KMS-11 (cell line): ENCODE data around the gene MAGI3.

ENCODE experiments used
- H2AFZ ChIP-seq: fragments of 200-600 bp; sonication (generic); 2 replicates; pipeline ENCODE4 v1.6.1; 2016; ENCODE audit warnings: antibody characterized with exemption, mixed run types, low read depth
- H3K27ac ChIP-seq: fragments of 200-600 bp; sonication (generic); 2 replicates; pipeline ENCODE4 v1.6.1; 2016; ENCODE audit warnings: mild to moderate bottlenecking, mixed run types
- H3K27me3 ChIP-seq: fragments of 200-600 bp; sonication (generic); 2 replicates; pipeline ENCODE4 v1.6.1; 2017; ENCODE audit warnings: mild to moderate bottlenecking, low read depth, mixed run types, moderate library complexity; ENCODE audit not compliant: insufficient read depth
- H3K36me3 ChIP-seq: fragments of 200-600 bp; sonication (generic); 2 replicates; pipeline ENCODE4 v1.6.1; 2017; ENCODE audit warnings: mild to moderate bottlenecking, mixed run types; ENCODE audit not compliant: insufficient read depth
- H3K4me1 ChIP-seq: fragments of 200-600 bp; sonication (generic); 2 replicates; pipeline ENCODE4 v1.6.1; 2016; ENCODE audit warnings: mild to moderate bottlenecking, low read depth, mixed run types; ENCODE audit not compliant: poor library complexity, severe bottlenecking
- H3K4me2 ChIP-seq: fragments of 200-600 bp; sonication (generic); 2 replicates; pipeline ENCODE4 v1.7.0; 2016; ENCODE audit warnings: mild to moderate bottlenecking, mixed run types
- H3K4me3 ChIP-seq: fragments of 200-600 bp; sonication (generic); IDR thresholded peaks from 2 replicates; pipeline ENCODE4 v1.6.1; 2017; ENCODE audit warnings: low read depth, low read length, mixed read lengths; ENCODE audit not compliant: insufficient read depth
- H3K79me2 ChIP-seq: fragments of 200-600 bp; sonication (generic); 2 replicates; pipeline ENCODE4 v1.6.1; 2016; ENCODE audit warnings: low read depth, mixed run types; ENCODE audit not compliant: insufficient read depth
- H3K9ac ChIP-seq: fragments of 200-600 bp; sonication (generic); 2 replicates; pipeline ENCODE4 v1.6.1; 2016; ENCODE audit warnings: mild to moderate bottlenecking, mixed run types
- H4K20me1 ChIP-seq: fragments of 200-600 bp; sonication (generic); 2 replicates; pipeline ENCODE4 v1.6.1; 2016; ENCODE audit warnings: mild to moderate bottlenecking, mixed run types; ENCODE audit not compliant: insufficient read depth
- TF ChIP-seq, protein P1 (sequence below): fragments of 200-600 bp; sonication (generic); conservative IDR thresholded peaks from 2 replicates; pipeline ENCODE4 v1.6.1; 2017; ENCODE audit warnings: low read depth, mild to moderate bottlenecking, antibody characterized with exemption, low read length, moderate library complexity, mixed read lengths

The MAGI3 gene

DNA sequence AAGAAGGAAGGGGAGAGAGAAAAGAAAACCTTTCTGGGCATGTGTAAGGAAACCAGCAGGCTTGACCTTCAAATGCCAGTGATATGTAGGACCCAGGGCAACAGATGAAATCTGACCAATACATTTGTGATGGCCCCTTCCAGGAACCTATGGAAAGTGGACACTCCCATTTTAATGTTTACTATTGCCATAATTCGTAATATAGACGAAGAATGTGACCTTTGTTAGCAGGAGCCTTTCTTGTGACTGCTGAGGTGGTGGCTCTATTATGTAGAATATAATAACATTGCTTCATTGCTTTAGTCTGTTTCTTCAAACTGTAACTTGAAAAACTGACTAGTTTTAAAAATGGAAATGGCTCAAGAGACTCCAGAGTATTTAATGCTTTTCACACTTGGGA lies 150.8 kb downstream of the MAGI3 start:
- no peaks in the 10 kb centered on the region for H3K27me3 ChIP-seq
- no peaks in the 10 kb centered on the region for H3K36me3 ChIP-seq
- TF ChIP-seq, protein P1, sequence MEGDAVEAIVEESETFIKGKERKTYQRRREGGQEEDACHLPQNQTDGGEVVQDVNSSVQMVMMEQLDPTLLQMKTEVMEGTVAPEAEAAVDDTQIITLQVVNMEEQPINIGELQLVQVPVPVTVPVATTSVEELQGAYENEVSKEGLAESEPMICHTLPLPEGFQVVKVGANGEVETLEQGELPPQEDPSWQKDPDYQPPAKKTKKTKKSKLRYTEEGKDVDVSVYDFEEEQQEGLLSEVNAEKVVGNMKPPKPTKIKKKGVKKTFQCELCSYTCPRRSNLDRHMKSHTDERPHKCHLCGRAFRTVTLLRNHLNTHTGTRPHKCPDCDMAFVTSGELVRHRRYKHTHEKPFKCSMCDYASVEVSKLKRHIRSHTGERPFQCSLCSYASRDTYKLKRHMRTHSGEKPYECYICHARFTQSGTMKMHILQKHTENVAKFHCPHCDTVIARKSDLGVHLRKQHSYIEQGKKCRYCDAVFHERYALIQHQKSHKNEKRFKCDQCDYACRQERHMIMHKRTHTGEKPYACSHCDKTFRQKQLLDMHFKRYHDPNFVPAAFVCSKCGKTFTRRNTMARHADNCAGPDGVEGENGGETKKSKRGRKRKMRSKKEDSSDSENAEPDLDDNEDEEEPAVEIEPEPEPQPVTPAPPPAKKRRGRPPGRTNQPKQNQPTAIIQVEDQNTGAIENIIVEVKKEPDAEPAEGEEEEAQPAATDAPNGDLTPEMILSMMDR, result no peak
- no peak overlapping the region for H2AFZ ChIP-seq
- peaks cover 7% of the 10 kb centered on the region for H3K4me1 ChIP-seq
- H3K4me3 ChIP-seq, result no peak overlapping the region
- no peak overlapping the region for H3K27ac ChIP-seq
- no peak overlapping the region for H3K9ac ChIP-seq
- no peaks in the 10 kb centered on the region for H4K20me1 ChIP-seq
- H3K4me2 ChIP-seq, result no peak overlapping the region
- H3K79me2 ChIP-seq, result no peaks in the 10 kb centered on the region

GRCh38 chr1:113542221-113542701 lies 151.9 kb downstream of the MAGI3 start:
- Histone ChIP-seq H3K9ac (no peak overlapping the region), H3K79me2 (no peaks in the 10 kb centered on the region), H3K36me3 (no peaks in the 10 kb centered on the region), H3K4me1 (peaks cover 7% of the 10 kb centered on the region), H3K4me2 (no peak overlapping the region), H3K27ac (no peak overlapping the region), H2AFZ (no peak overlapping the region), H3K4me3 (no peak overlapping the region), H4K20me1 (no peaks in the 10 kb centered on the region), H3K27me3 (no peaks in the 10 kb centered on the region)
- TF ChIP-seq, protein P1, result no peak

- H3K27me3 ChIP-seq, result no peaks in the 10 kb centered on the region
- TF ChIP-seq, protein P1, result no peak
- no peak overlapping the region for H2AFZ ChIP-seq
- H4K20me1 ChIP-seq, result no peaks in the 10 kb centered on the region
- peaks cover 7% of the 10 kb centered on the region for H3K4me1 ChIP-seq
- no peak overlapping the region for H3K27ac ChIP-seq
- no peaks in the 10 kb centered on the region for H3K36me3 ChIP-seq
- no peak overlapping the region for H3K4me3 ChIP-seq
- H3K4me2 ChIP-seq, result no peak overlapping the region
- no peak overlapping the region for H3K9ac ChIP-seq
- H3K79me2 ChIP-seq, result no peaks in the 10 kb centered on the region
Measured at GRCh38 chr1:113543110-113543509, 152.8 kb downstream of the MAGI3 start.

DNA sequence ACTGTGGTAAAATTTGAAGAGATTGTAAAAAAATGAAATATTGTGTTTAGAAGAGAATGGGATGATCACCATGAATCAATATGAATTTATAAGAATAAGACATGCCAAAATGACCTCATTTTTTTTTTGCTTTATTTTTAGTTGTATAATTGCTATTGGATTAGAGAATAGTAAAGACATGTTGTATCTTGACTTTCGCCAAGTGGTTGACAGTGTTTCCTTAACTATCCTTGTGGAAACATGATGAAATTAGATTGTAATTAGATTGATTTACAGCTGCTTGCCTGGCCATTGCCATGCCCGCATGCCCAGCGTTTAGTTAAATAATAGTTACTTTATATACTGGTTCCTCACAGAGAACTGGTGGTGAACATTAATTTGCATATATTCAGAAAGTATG lies 154.9 kb downstream of the MAGI3 start:
- Histone ChIP-seq H3K79me2 (no peaks in the 10 kb centered on the region), H3K4me3 (no peak overlapping the region)

More for the DNA sequence above, 154.9 kb downstream of the MAGI3 start:
- no peak overlapping the region for H2AFZ ChIP-seq
- H4K20me1 ChIP-seq, result no peaks in the 10 kb centered on the region
- no peak overlapping the region for H3K9ac ChIP-seq
- TF ChIP-seq, protein P1, result no peak
- peaks cover 5% of the 10 kb centered on the region for H3K4me1 ChIP-seq
- no peak overlapping the region for H3K27ac ChIP-seq
- no peaks in the 10 kb centered on the region for H3K36me3 ChIP-seq
- no peak overlapping the region for H3K4me2 ChIP-seq
- no peaks in the 10 kb centered on the region for H3K27me3 ChIP-seq
